Keratinocyte (primary cell): ENCODE data around the gene CREB5. TPM values are rescaled to one million over a fixed set of nuclear protein-coding genes. Genes with fewer than 3 reads are reported as not detected.

Experiments used
- DNase-seq: peaks from one replicate; pipeline ENCODE4 v3.0.0-alpha.2; 2011; ENCODE audit warnings: low read depth, missing footprints, low spot score
- FAIRE-seq: peaks from 2 replicates; lab custom pipeline; 2011; peaks lifted over from hg19 to GRCh38; lab: Jason Lieb, UNC
- H2AFZ ChIP-seq: 2 replicates; pipeline ENCODE4 v1.6.0; 2012; ENCODE audit warnings: low read length, control low read depth, inconsistent platforms; ENCODE audit not compliant: control insufficient read depth
- H3K27ac ChIP-seq: 2 replicates; pipeline ENCODE4 v1.5.1; 2011; ENCODE audit warnings: low read length; ENCODE audit not compliant: control insufficient read depth, insufficient read depth
- H3K27me3 ChIP-seq: 3 replicates; pipeline ENCODE4 v1.6.0; 2011; ENCODE audit warnings: low read length; ENCODE audit not compliant: control insufficient read depth, insufficient read depth; ENCODE audit errors: extremely low read depth
- H3K36me3 ChIP-seq, 2 experiments: 2 replicates in 1 of 2; 3 replicates in 1 of 2; pipeline ENCODE4 v1.5.1; 2011; ENCODE audit warnings: low read length in 2 of 2, mild to moderate bottlenecking in 1 of 2; ENCODE audit not compliant: control insufficient read depth in 2 of 2, insufficient read depth in 2 of 2; ENCODE audit errors: extremely low read depth in 1 of 2
- H3K4me1 ChIP-seq: 3 replicates; pipeline ENCODE4 v1.5.1; 2011; ENCODE audit warnings: low read length; ENCODE audit not compliant: control insufficient read depth, insufficient read depth; ENCODE audit errors: extremely low read depth
- H3K4me2 ChIP-seq: 3 replicates; pipeline ENCODE4 v1.6.0; 2011; ENCODE audit warnings: low read depth, low read length; ENCODE audit not compliant: control insufficient read depth, insufficient read depth; ENCODE audit errors: extremely low read depth
- H3K4me3 ChIP-seq, 3 experiments: fragments of 200-600 bp in 1 of 3; sonication (generic) in 1 of 3; 2 replicates in 2 of 3; 3 replicates in 1 of 3; pipeline ENCODE4 v1.5.1; 2011 to 2016; ENCODE audit warnings: low read length in 3 of 3, mild to moderate bottlenecking in 3 of 3, control low read depth in 2 of 3, inconsistent platforms in 1 of 3, low read depth in 1 of 3, mixed read lengths in 1 of 3, mixed run types in 1 of 3, moderate library complexity in 1 of 3; ENCODE audit not compliant: control insufficient read depth in 2 of 3, insufficient read depth in 2 of 3; ENCODE audit errors: extremely low read depth in 1 of 3
- H3K79me2 ChIP-seq: 2 replicates; pipeline ENCODE4 v1.6.0; 2012; ENCODE audit warnings: low read length; ENCODE audit not compliant: control insufficient read depth, insufficient read depth
- H3K9ac ChIP-seq: 3 replicates; pipeline ENCODE4 v1.6.0; 2011; ENCODE audit warnings: low read length; ENCODE audit not compliant: control insufficient read depth, insufficient read depth; ENCODE audit errors: extremely low read depth
- H3K9me1 ChIP-seq: 3 replicates; pipeline ENCODE4 v1.6.0; 2011; ENCODE audit warnings: low read length; ENCODE audit not compliant: control insufficient read depth, insufficient read depth; ENCODE audit errors: extremely low read depth
- H3K9me3 ChIP-seq: 2 replicates; pipeline ENCODE4 v1.5.1; 2012; ENCODE audit warnings: low read depth, low read length; ENCODE audit not compliant: control insufficient read depth
- H4K20me1 ChIP-seq: 3 replicates; pipeline ENCODE4 v1.6.0; 2011; ENCODE audit warnings: low read length; ENCODE audit not compliant: control insufficient read depth, insufficient read depth; ENCODE audit errors: extremely low read depth
- EZH2 ChIP-seq: IDR thresholded peaks from one replicate; pipeline ENCODE4 v1.6.1; 2012; ENCODE audit warnings: inconsistent platforms, mild to moderate bottlenecking, low read length, moderate library complexity
- dilution Hi-C: fragments of 300-500 bp; cut with MboI; formaldehyde crosslinking; loops from one replicate; pipeline ENCODE4 v1.7.0; 2020; ENCODE audit warnings: low sequenced_read_pairs; ENCODE audit not compliant: extremely low pct_ligation_motif_present
- polyA plus RNA-seq, 5 experiments: library from polyadenylated mRNA; depleted of rRNA in 3 of 5; stranded (reverse) in 3 of 5; stranded (forward) in 1 of 5; unstranded in 1 of 5; fragments of >200 nt; gene quantifications; 1 replicate in 1 of 5; 2 replicates in 3 of 5; 3 replicates in 1 of 5; pipeline versions ENCODE4 v1.2.1 to v1.2.3, GENCODE V29; 2011 to 2012; ENCODE audit warnings: missing spikeins in 2 of 5, low read depth in 1 of 5, low replicate concordance in 1 of 5
- TF ChIP-seq, protein P1 (sequence below), 3 experiments: IDR thresholded peaks in 1 of 3; conservative IDR thresholded peaks in 1 of 3; optimal IDR thresholded peaks in 1 of 3; 2 replicates in 2 of 3; 3 replicates in 1 of 3; pipeline versions ENCODE3 to v1.5.1; 2011; ENCODE audit warnings: low read length in 3 of 3, mild to moderate bottlenecking in 3 of 3, moderate library complexity in 2 of 3, control low read depth in 1 of 3, inconsistent platforms in 1 of 3; ENCODE audit not compliant: insufficient read depth in 2 of 3; ENCODE audit errors: extremely low read depth in 1 of 3

CREB5 gene
- polyA plus RNA-seq, 1 donor (not counting 4 experiments of a cell fraction or from before 2014, with no cell fraction given): 7.9 TPM

- no peak overlapping the region for H3K4me2 ChIP-seq
- no peak for TF ChIP-seq EZH2
- H3K9me1 ChIP-seq: no peaks in the 10 kb centered on the region
- no peaks in the 10 kb centered on the region for H3K79me2 ChIP-seq
- H2AFZ ChIP-seq: no peak overlapping the region
- no peak overlapping the region for H3K27ac ChIP-seq
- no peak overlapping the region for H3K4me3 ChIP-seq
- H3K36me3 ChIP-seq: no peaks in the 10 kb centered on the region
- no peaks in the 10 kb centered on the region for H3K9me3 ChIP-seq
- H3K4me1 ChIP-seq: peaks cover 6% of the 10 kb centered on the region
- H3K27me3 ChIP-seq: peaks cover 6% of the 10 kb centered on the region
- no peak overlapping the region for H3K9ac ChIP-seq
- dilution Hi-C loops: no loop called here
- DNase-seq (no peak), FAIRE-seq (no peak)
- H4K20me1 ChIP-seq: no peaks in the 10 kb centered on the region
These were observed 5.1 kb downstream of the CREB5 start for GRCh38 chr7:28417321-28417940.

DNA sequence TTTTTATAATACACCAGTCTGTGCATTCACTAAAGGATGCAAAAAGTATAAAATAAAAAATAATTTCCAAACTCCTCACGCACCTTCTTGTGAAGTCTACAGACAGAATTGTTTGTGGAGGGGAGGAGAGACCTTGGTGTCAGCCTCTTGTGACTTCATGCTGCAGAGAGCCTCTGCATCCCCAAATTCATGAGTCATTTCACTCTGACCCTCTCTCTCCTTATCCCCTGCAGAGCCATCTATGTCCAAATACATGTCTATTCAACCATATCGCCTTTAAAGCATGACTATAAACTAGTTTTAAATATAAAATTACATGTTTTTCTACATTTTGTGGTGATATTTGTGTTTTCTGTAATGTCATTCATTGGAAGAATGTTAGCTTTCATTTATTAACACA is 6.0 kb downstream of the CREB5 start:
- H3K4me2 ChIP-seq: no peak overlapping the region
- H2AFZ ChIP-seq: no peak overlapping the region
- H3K36me3 ChIP-seq: no peaks in the 10 kb centered on the region
- FAIRE-seq: no peak
- no peak for TF ChIP-seq EZH2
- TF ChIP-seq, protein P1, sequence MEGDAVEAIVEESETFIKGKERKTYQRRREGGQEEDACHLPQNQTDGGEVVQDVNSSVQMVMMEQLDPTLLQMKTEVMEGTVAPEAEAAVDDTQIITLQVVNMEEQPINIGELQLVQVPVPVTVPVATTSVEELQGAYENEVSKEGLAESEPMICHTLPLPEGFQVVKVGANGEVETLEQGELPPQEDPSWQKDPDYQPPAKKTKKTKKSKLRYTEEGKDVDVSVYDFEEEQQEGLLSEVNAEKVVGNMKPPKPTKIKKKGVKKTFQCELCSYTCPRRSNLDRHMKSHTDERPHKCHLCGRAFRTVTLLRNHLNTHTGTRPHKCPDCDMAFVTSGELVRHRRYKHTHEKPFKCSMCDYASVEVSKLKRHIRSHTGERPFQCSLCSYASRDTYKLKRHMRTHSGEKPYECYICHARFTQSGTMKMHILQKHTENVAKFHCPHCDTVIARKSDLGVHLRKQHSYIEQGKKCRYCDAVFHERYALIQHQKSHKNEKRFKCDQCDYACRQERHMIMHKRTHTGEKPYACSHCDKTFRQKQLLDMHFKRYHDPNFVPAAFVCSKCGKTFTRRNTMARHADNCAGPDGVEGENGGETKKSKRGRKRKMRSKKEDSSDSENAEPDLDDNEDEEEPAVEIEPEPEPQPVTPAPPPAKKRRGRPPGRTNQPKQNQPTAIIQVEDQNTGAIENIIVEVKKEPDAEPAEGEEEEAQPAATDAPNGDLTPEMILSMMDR (optimal IDR thresholded peaks at IDR 0.05 in 1 of 3, IDR thresholded peaks at IDR 0.05 in 1 of 3, conservative IDR thresholded peaks at IDR 0.05 in 1 of 3; ENCODE audit: extremely low read depth in 1 of 3, insufficient read depth in 2 of 3, low read length in 3 of 3): no peak
- dilution Hi-C loops: no loop called here
- H3K27ac ChIP-seq: no peak overlapping the region
- no peaks in the 10 kb centered on the region for H4K20me1 ChIP-seq
- no peaks in the 10 kb centered on the region for H3K9me1 ChIP-seq
- no peak overlapping the region for H3K9ac ChIP-seq
- H3K79me2 ChIP-seq: no peaks in the 10 kb centered on the region
- peaks cover 6% of the 10 kb centered on the region for H3K4me1 ChIP-seq
- no peak for DNase-seq
- H3K9me3 ChIP-seq: no peaks in the 10 kb centered on the region
- peaks cover 9% of the 10 kb centered on the region for H3K27me3 ChIP-seq
- no peak overlapping the region for H3K4me3 ChIP-seq

GRCh38 chr7:28418966-28419365 is 6.6 kb downstream of the CREB5 start:
- no peak overlapping the region for H3K4me3 ChIP-seq
- DNase-seq (no peak), FAIRE-seq (no peak)
- H3K36me3 ChIP-seq: no peaks in the 10 kb centered on the region
- H2AFZ ChIP-seq: no peak overlapping the region
- dilution Hi-C loops: no loop called here
- no peaks in the 10 kb centered on the region for H3K9me1 ChIP-seq
- no peak overlapping the region for H3K9ac ChIP-seq
- no peaks in the 10 kb centered on the region for H3K79me2 ChIP-seq
- H4K20me1 ChIP-seq: no peaks in the 10 kb centered on the region
- H3K4me2 ChIP-seq: no peak overlapping the region
- no peaks in the 10 kb centered on the region for H3K9me3 ChIP-seq
- peaks cover 6% of the 10 kb centered on the region for H3K4me1 ChIP-seq
- H3K27me3 ChIP-seq: peaks cover 14% of the 10 kb centered on the region
- no peak for TF ChIP-seq EZH2
- TF ChIP-seq, protein P1 (optimal IDR thresholded peaks at IDR 0.05 in 1 of 3, IDR thresholded peaks at IDR 0.05 in 1 of 3, conservative IDR thresholded peaks at IDR 0.05 in 1 of 3; ENCODE audit: extremely low read depth in 1 of 3, insufficient read depth in 2 of 3, low read length in 3 of 3): no peak
- H3K27ac ChIP-seq: no peak overlapping the region
